Endothelial cell of umbilical vein (primary cell): ENCODE measurements around the gene HEATR5A. TPM values are rescaled to one million over a fixed set of nuclear protein-coding genes. Genes with fewer than 3 reads are reported as not detected.

Experiments
- BruUV-seq: library from RNA; stranded (reverse); fragments of 400-500 nt; replicated peaks from 2 replicates; lab custom pipeline; 2021; lab: Mats Ljungman, UMichigan
- CTCF ChIA-PET: fragments of 300-600, 350-600 bp; sonication (Branson Sonifier 250); formaldehyde crosslinking; loops from one replicate; lab custom pipeline; 2021; ENCODE audit warnings: antibody characterized with exemption, inconsistent platforms; lab: Charles Lee
- POLR2A ChIA-PET: fragments of 300-600, 350-600 bp; sonication (Branson Sonifier 250); formaldehyde crosslinking; loops from one replicate; lab custom pipeline; 2021; ENCODE audit warnings: antibody characterized with exemption, inconsistent platforms; lab: Charles Lee
- DNase-seq: peaks from one replicate; pipeline ENCODE4 v3.0.0-alpha.2; 2011; ENCODE audit warnings: low read depth, low spot score
- FAIRE-seq: peaks from 2 replicates; lab custom pipeline; 2011; peaks lifted over from hg19 to GRCh38; lab: Jason Lieb, UNC
- H2AFZ ChIP-seq: 2 replicates; pipeline ENCODE4 v1.6.0; 2012; ENCODE audit warnings: low read depth, low read length, control low read depth, inconsistent platforms
- H3K27ac ChIP-seq: 2 replicates; pipeline ENCODE4 v1.5.1; 2011; ENCODE audit warnings: low read depth, mild to moderate bottlenecking, control low read depth, low read length, moderate library complexity; ENCODE audit not compliant: insufficient read depth
- H3K27me3 ChIP-seq, 2 experiments: 2 replicates each; pipeline versions ENCODE4 v1.6.0 to v1.6.1; 2011; ENCODE audit warnings: low read length in 2 of 2, mixed read lengths in 1 of 2; ENCODE audit not compliant: control insufficient read depth in 2 of 2, insufficient read depth in 2 of 2
- H3K36me3 ChIP-seq, 2 experiments: 2 replicates in 1 of 2; 3 replicates in 1 of 2; pipeline ENCODE4 v1.5.1; 2011; ENCODE audit warnings: low read length in 2 of 2, mild to moderate bottlenecking in 1 of 2, moderate library complexity in 1 of 2; ENCODE audit not compliant: control insufficient read depth in 2 of 2, insufficient read depth in 2 of 2; ENCODE audit errors: extremely low read depth in 1 of 2
- H3K4me1 ChIP-seq: 3 replicates; pipeline ENCODE4 v1.5.1; 2011; ENCODE audit warnings: mild to moderate bottlenecking, low read length; ENCODE audit not compliant: control insufficient read depth, insufficient read depth; ENCODE audit errors: extremely low read depth
- H3K4me2 ChIP-seq: 2 replicates; pipeline ENCODE4 v1.6.1; 2011; ENCODE audit warnings: low read length, control low read depth, mixed read lengths; ENCODE audit not compliant: insufficient read depth
- H3K4me3 ChIP-seq, 3 experiments: fragments of 200-600 bp in 1 of 3; sonication (generic), shearing (Covaris generic) in 1 of 3; replicated peaks in 1 of 3; 2 replicates each; pipeline ENCODE4 v1.5.1; 2011 to 2016; ENCODE audit warnings: control low read depth in 3 of 3, low read length in 3 of 3, mild to moderate bottlenecking in 2 of 3, inconsistent platforms in 1 of 3, low read depth in 1 of 3, moderate library complexity in 1 of 3; ENCODE audit not compliant: insufficient read depth in 1 of 3
- H3K79me2 ChIP-seq: 2 replicates; pipeline ENCODE4 v1.6.0; 2012; ENCODE audit warnings: low read length, inconsistent platforms; ENCODE audit not compliant: control insufficient read depth, insufficient read depth
- H3K9ac ChIP-seq: replicated peaks from 2 replicates; pipeline ENCODE3; 2011; ENCODE audit warnings: low read length, control low read depth; ENCODE audit not compliant: insufficient read depth; ENCODE audit errors: extremely low read depth
- H3K9me1 ChIP-seq: replicated peaks from 3 replicates; pipeline ENCODE4 v1.6.0; 2011; ENCODE audit warnings: mild to moderate bottlenecking, low read length; ENCODE audit not compliant: control insufficient read depth, insufficient read depth; ENCODE audit errors: extremely low read depth
- H3K9me3 ChIP-seq: replicated peaks from 2 replicates; pipeline ENCODE4 v1.5.1; 2012; ENCODE audit warnings: low read length, inconsistent platforms; ENCODE audit not compliant: control insufficient read depth, insufficient read depth
- H4K20me1 ChIP-seq: replicated peaks from 2 replicates; pipeline ENCODE3; 2011; ENCODE audit warnings: mild to moderate bottlenecking, low read length; ENCODE audit not compliant: control insufficient read depth, insufficient read depth; ENCODE audit errors: extremely low read depth
- CTCF ChIP-seq, 2 donors: IDR thresholded peaks; 1 replicate in 1 of 2; 2 replicates in 1 of 2; pipeline ENCODE4 v1.5.1; 2011; ENCODE audit warnings: low read length in 2 of 2, mild to moderate bottlenecking in 2 of 2, moderate library complexity in 2 of 2, control low read depth in 1 of 2, inconsistent platforms in 1 of 2, low read depth in 1 of 2; ENCODE audit not compliant: insufficient read depth in 1 of 2; ENCODE audit errors: extremely low read depth in 1 of 2
- EZH2 ChIP-seq: IDR thresholded peaks from 2 replicates; pipeline ENCODE4 v1.6.1; 2012; ENCODE audit warnings: borderline replicate concordance, low read depth, mild to moderate bottlenecking, moderate library complexity, low read length, inconsistent platforms; ENCODE audit not compliant: severe bottlenecking
- POLR2AphosphoS5 ChIP-seq: IDR thresholded peaks from 2 replicates; pipeline ENCODE4 v1.6.1; 2012; ENCODE audit warnings: low read depth, mild to moderate bottlenecking, control low read depth, low read length, moderate library complexity; ENCODE audit not compliant: insufficient read depth
- dilution Hi-C: fragments of 300-500 bp; cut with MboI; formaldehyde crosslinking; loops from one replicate; pipeline ENCODE4 v1.15.0; 2019; ENCODE audit warnings: low sequenced_read_pairs; ENCODE audit not compliant: extremely low pct_ligation_motif_present
- intact Hi-C: fragments of 100-400 bp; cut with micrococcal nuclease; formaldehyde crosslinking; loops from one replicate; pipeline ENCODE4 v1.10.0; 2022
- polyA plus RNA-seq, 4 experiments: library from polyadenylated mRNA; depleted of rRNA in 3 of 4; stranded (reverse) in 3 of 4; unstranded in 1 of 4; fragments of >200 nt; gene quantifications; 2 replicates each; pipeline versions ENCODE4 v1.2.1 to v1.2.3, GENCODE V29; 2011 to 2012; ENCODE audit warnings: missing spikeins in 1 of 4
- total RNA-seq: library from RNA; stranded (reverse); gene quantifications from 2 replicates; pipeline ENCODE4 v1.2.3, GENCODE V29; 2021

Gene HEATR5A
- total and polyA plus RNA-seq, 2 donors (not counting 3 experiments of a cell fraction or from before 2014, with no cell fraction given), result 12.6 to 45.3 TPM

DNA sequence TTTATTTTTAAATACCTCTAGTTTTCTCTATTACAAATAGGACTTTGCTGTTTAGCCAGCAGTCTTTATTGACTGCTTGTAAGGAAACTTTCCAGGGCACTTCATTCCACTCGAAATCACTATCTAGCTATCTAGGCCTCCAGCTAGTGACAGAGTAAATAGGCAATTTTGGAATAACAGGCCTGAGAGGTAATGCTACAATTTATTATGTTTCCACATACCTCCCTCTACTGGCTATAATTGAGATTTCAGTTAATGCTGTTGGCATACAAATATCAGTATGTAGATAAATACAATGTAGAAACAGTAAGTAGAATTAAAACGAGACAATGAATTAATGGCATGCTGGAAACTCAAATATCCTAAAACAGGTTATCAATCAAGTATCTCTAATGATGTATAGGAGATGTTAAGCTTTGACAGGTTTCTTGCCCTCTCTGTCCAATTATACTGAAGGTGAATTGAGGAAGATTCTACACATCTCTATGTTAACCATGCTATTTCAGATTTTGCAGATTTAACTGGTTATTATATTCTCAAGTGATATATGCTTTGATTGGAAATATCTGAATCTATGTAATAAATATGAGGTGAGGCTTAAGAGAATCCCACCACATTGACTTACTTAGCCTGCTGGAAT is 29.7 kb upstream of the HEATR5A start:
- intact Hi-C loops (loop anchor here (2.0 kb wide), 1 partner anchor 241 kb away; no protein-coding TSS in a partner anchor), dilution Hi-C loops (no loop called here)
- POLR2A ChIA-PET, result interaction anchor here (2.2 kb wide), 1 partner anchor 30 kb away, joined by 14 read pairs; the partner anchor contains the start of gene HEATR5A
- Histone ChIP-seq H3K4me3 (no peak overlapping the region), H3K9me3 (no peaks in the 10 kb centered on the region), H3K9ac (no peak overlapping the region), H3K9me1 (no peaks in the 10 kb centered on the region), H3K27ac (no peak overlapping the region), H3K27me3 (no peaks in the 10 kb centered on the region), H3K4me1 (peaks cover 10% of the 10 kb centered on the region), H4K20me1 (no peaks in the 10 kb centered on the region), H3K79me2 (no peaks in the 10 kb centered on the region), H2AFZ (no peak overlapping the region), H3K36me3 (peaks cover 0 to 2% of the 10 kb centered on the region in 2 experiments), H3K4me2 (no peak overlapping the region)
- BruUV-seq, result no TSS peak
- CTCF ChIA-PET, result interaction anchor here (0.8 to 2.8 kb wide), 22 partner anchors 10 to 1110 kb away, joined by 3 to 17 read pairs (median 4); partner anchors contain the start of genes HEATR5A and HECTD1
- TF ChIP-seq POLR2AphosphoS5 (no peak), EZH2 (no peak), CTCF (IDR thresholded peaks at IDR 0.05; ENCODE audit: extremely low read depth in 1 of 2, insufficient read depth in 1 of 2, low read depth in 1 of 2, low read length in 2 of 2) (peak; percentile 21 to 42)
- DNase-seq, result peak; percentile 66
- FAIRE-seq, result peak; percentile 67
